ENCODE results near the gene PPHLN1.

The PPHLN1 gene

DNA sequence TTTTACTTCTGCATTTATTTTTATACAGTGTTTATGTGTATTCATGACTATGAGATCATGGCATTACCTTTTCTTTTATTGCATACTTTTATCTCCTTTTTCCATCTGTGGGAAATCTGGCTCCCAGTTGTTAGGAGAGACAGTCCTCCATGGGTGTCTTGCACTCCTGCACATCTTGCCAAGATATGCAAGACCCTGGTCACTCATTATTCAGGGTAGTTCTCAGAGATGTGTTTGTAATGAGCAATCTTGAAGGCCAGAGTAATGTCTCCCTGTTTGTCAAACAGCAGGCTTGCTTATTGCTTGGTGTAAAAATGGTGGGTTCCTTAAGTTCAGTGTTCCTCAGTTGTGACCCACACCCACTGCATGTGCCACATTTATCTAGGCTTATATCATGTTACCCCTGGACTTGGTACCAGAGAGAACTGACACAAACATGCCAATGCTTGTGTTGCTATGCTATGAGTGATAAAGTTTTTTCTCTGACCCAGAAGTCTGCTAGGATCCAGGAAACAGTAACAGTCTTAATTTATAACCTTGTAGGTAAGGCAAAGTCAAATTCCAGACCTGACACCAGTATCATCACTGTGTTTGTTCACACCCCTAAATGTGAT, 36.8 kb downstream of the PPHLN1 start:
- no peaks in the 10 kb centered on the region for H3K9me3 ChIP-seq (ENCODE audit: control insufficient read depth, low read length)
- no peak for DNase-seq

DNA sequence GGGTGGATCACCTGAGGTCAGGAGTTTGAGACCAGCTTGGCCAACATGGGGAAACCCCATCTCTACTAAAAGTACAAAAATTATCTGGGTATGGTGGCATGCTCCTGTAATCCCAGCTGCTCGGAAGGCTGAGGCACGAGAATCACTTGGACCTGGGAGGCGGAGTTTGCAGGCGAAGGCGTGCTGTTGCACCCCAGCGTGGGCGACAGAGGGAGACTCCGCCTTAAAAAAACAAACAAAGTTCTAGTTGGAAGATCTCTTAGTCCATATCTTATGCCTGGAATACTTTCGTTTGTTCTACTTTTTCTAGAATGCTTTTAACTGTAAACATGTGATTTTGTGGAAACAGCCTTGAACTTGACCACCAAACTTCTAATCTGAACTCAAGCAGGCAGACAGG, 38.7 kb downstream of the PPHLN1 start:
- Histone ChIP-seq H3K36me3 (ENCODE audit: control insufficient read depth, insufficient read depth, low read length) (peaks cover under 1% of the 10 kb centered on the region), H3K27me3 (replicated peaks; ENCODE audit: control insufficient read depth, insufficient read depth, low read length, poor library complexity, severe bottlenecking) (no peaks in the 10 kb centered on the region), H3K9me3 (ENCODE audit: control insufficient read depth, low read length) (no peaks in the 10 kb centered on the region), H3K4me1 (ENCODE audit: control insufficient read depth, insufficient read depth, low read length, poor library complexity, severe bottlenecking) (no peaks in the 10 kb centered on the region), H3K27ac (ENCODE audit: insufficient read depth, low read length, poor library complexity, severe bottlenecking) (no peak overlapping the region), H3K4me3 (ENCODE audit: insufficient read depth, low read depth, low read length, poor library complexity, severe bottlenecking) (no peak overlapping the region)
- DNase-seq = no peak

More for the DNA sequence above, 36.8 kb downstream of the PPHLN1 start:
- Histone ChIP-seq H3K36me3 (ENCODE audit: control insufficient read depth, insufficient read depth, low read length) (no peaks in the 10 kb centered on the region), H3K4me3 (ENCODE audit: insufficient read depth, low read depth, low read length, poor library complexity, severe bottlenecking) (no peak overlapping the region), H3K27ac (ENCODE audit: insufficient read depth, low read length, poor library complexity, severe bottlenecking) (no peak overlapping the region), H3K27me3 (replicated peaks; ENCODE audit: control insufficient read depth, insufficient read depth, low read length, poor library complexity, severe bottlenecking) (no peaks in the 10 kb centered on the region), H3K4me1 (ENCODE audit: control insufficient read depth, insufficient read depth, low read length, poor library complexity, severe bottlenecking) (no peaks in the 10 kb centered on the region)

DNA sequence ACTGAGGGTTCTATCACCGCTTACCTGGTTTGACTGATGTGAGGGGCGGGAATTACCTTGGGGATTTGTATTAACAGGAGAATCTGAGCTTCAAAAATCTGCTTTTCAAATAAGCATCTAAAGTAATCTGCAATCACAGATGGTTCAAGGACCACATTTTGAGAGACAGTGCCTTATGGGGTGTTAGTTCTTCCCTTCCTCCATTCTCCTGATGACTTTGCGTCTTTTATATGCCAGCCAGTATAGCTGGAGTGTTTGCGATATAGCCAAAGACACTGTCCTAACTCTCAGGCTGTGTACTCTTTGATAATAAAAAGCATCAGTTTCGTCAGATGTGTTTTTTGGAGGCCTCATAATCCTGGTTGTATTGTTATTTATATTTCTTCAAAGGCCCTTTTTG, 39.5 kb downstream of the PPHLN1 start:
- H3K4me3 ChIP-seq (ENCODE audit: insufficient read depth, low read depth, low read length, poor library complexity, severe bottlenecking) = no peak overlapping the region
- peaks cover 5% of the 10 kb centered on the region for H3K36me3 ChIP-seq (ENCODE audit: control insufficient read depth, insufficient read depth, low read length)
- H3K9me3 ChIP-seq (ENCODE audit: control insufficient read depth, low read length) = no peaks in the 10 kb centered on the region
- H3K27me3 ChIP-seq (replicated peaks; ENCODE audit: control insufficient read depth, insufficient read depth, low read length, poor library complexity, severe bottlenecking) = no peaks in the 10 kb centered on the region
- no peaks in the 10 kb centered on the region for H3K4me1 ChIP-seq (ENCODE audit: control insufficient read depth, insufficient read depth, low read length, poor library complexity, severe bottlenecking)
- H3K27ac ChIP-seq (ENCODE audit: insufficient read depth, low read length, poor library complexity, severe bottlenecking) = no peak overlapping the region
- no peak for DNase-seq

DNA sequence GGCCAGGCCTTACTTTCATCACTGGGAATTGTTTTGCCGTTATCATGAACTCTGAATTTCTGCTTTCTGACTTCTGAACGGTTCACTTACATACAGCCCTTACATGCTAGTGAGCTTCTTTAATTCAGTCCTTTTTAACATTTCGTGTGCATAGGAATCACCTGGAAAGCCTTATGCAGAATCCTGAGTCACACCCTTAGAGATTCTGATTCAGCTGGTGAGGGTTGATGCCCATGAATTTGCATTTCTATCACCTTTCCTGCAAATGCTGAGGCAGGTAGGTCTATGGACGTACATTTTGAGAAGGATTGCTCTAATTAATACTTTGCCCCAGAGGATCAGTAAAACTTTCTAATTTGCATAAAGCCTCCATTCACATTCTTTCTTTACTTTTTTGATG, 44.0 kb downstream of the PPHLN1 start:
- Histone ChIP-seq H3K27ac (ENCODE audit: insufficient read depth, low read length, poor library complexity, severe bottlenecking) (no peak overlapping the region), H3K36me3 (ENCODE audit: control insufficient read depth, insufficient read depth, low read length) (peaks cover 5% of the 10 kb centered on the region), H3K4me1 (ENCODE audit: control insufficient read depth, insufficient read depth, low read length, poor library complexity, severe bottlenecking) (no peaks in the 10 kb centered on the region), H3K27me3 (replicated peaks; ENCODE audit: control insufficient read depth, insufficient read depth, low read length, poor library complexity, severe bottlenecking) (no peaks in the 10 kb centered on the region), H3K4me3 (ENCODE audit: insufficient read depth, low read depth, low read length, poor library complexity, severe bottlenecking) (no peak overlapping the region), H3K9me3 (ENCODE audit: control insufficient read depth, low read length) (no peaks in the 10 kb centered on the region)
- DNase-seq = no peak

DNA sequence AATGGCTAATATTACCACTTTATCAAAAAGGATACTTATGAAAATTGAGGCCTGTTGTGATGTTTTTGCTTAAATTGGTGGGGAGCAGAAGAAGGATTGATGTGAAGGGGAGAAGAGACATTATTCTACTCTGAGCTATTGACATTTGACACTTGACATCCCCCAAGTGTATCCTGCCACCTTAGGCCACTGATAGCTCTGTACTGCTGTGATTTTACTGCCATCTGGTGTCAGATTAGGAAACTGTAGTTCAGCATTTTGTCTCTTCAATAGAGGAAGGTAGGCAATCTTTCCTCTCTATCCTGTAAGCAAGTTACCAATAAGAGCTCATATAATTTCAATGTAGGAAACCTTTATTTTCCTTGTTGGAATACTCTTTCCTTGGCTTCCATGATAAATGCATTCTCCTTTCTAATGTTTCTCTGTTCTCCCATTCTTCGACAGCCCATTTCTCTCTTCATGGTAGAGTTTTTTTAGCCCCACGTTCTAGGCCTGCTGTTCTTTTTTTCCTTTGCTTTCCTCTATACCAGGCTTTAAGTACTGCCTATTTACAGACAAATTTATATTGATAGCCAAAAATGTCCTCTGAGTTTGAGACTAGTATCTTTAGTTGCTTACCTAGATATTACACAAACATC, 46.3 kb downstream of the PPHLN1 start:
- peak in 1 of 3 donors; percentile 3 for DNase-seq
- peaks cover 16% of the 10 kb centered on the region for H3K36me3 ChIP-seq (ENCODE audit: control insufficient read depth, insufficient read depth, low read length)
- no peaks in the 10 kb centered on the region for H3K9me3 ChIP-seq (ENCODE audit: control insufficient read depth, low read length)
- H3K4me3 ChIP-seq (ENCODE audit: insufficient read depth, low read depth, low read length, poor library complexity, severe bottlenecking) = no peak overlapping the region
- H3K27me3 ChIP-seq (replicated peaks; ENCODE audit: control insufficient read depth, insufficient read depth, low read length, poor library complexity, severe bottlenecking) = no peaks in the 10 kb centered on the region
- no peaks in the 10 kb centered on the region for H3K4me1 ChIP-seq (ENCODE audit: control insufficient read depth, insufficient read depth, low read length, poor library complexity, severe bottlenecking)
- H3K27ac ChIP-seq (ENCODE audit: insufficient read depth, low read length, poor library complexity, severe bottlenecking) = no peak overlapping the region

DNA sequence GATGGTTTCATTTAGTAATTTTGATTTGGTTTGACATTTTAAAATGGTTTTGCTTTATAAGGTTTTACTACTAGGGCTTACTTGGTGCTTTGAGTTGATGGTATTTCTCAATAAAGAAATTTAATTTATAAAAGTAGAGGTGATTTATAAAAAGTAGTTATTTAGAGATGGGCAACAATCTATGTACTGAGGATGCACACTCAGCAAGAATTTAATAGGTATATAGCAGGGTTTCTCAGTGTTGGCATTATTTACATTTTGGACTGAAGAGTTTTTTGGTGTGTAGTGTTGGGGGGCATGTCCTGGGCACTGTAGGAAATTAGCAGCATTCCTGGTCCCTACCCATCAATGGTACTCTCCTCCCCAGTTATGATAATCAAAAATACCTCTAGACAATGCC, 47.7 kb downstream of the PPHLN1 start:
- Histone ChIP-seq H3K36me3 (ENCODE audit: control insufficient read depth, insufficient read depth, low read length) (peaks cover 16% of the 10 kb centered on the region), H3K4me1 (ENCODE audit: control insufficient read depth, insufficient read depth, low read length, poor library complexity, severe bottlenecking) (no peaks in the 10 kb centered on the region), H3K4me3 (ENCODE audit: insufficient read depth, low read depth, low read length, poor library complexity, severe bottlenecking) (no peak overlapping the region), H3K9me3 (ENCODE audit: control insufficient read depth, low read length) (no peaks in the 10 kb centered on the region), H3K27ac (ENCODE audit: insufficient read depth, low read length, poor library complexity, severe bottlenecking) (no peak overlapping the region), H3K27me3 (replicated peaks; ENCODE audit: control insufficient read depth, insufficient read depth, low read length, poor library complexity, severe bottlenecking) (no peaks in the 10 kb centered on the region)
- no peak for DNase-seq

DNA sequence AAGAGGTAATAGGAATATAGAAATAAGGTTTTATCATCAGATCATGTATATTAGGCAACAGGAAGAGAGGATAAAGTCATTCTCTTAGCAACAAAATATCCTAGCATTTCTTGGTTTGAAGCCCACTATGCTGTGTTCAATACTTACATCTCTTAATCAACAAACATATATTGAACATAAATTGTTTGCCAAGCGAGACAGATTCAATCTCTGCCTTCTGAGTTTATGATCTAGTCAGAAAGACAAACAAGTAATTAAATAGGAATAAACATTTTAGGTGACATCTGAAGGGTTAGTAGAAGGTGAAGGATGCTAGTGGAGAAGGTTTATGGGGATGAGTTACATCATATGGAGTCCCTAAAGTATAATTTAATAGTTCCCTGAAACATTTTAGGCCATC, 54.8 kb downstream of the PPHLN1 start:
- Histone ChIP-seq H3K9me3 (ENCODE audit: control insufficient read depth, low read length) (no peaks in the 10 kb centered on the region), H3K4me3 (ENCODE audit: insufficient read depth, low read depth, low read length, poor library complexity, severe bottlenecking) (no peak overlapping the region), H3K27me3 (replicated peaks; ENCODE audit: control insufficient read depth, insufficient read depth, low read length, poor library complexity, severe bottlenecking) (no peaks in the 10 kb centered on the region), H3K27ac (ENCODE audit: insufficient read depth, low read length, poor library complexity, severe bottlenecking) (no peak overlapping the region), H3K4me1 (ENCODE audit: control insufficient read depth, insufficient read depth, low read length, poor library complexity, severe bottlenecking) (no peaks in the 10 kb centered on the region), H3K36me3 (ENCODE audit: control insufficient read depth, insufficient read depth, low read length) (peaks cover 16% of the 10 kb centered on the region)
- DNase-seq = no peak

DNA sequence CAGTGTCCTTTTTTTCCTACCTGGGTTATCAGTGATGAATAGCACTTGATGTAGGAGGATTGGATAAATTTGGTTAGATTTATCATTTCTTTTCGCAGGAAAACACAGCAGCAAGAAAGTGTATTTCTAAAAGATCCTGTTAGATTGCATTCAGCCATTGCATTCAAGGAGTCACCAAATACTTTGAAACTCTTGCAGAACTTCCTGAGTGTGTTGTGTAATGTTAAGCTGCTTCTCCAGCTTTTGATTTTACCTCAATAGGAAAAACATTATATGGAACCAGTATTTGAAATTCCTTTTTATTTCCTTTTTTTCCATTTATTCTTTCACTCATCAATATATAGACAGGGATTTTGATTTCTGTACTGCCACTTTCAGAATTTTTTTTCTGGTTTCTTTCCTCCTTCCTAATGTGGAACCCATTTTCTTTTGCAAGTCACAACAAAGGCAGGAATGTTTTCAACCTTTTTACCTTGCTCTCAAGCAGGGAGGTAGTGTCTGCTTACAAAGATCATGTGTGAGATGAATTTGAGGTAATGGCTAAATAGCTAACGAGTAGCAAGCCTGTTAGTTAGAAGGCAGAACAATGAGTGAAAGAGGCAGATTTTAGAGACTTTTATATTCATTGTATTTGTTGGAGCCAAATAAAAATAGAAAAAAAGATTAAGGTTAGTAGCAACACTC, 56.2 kb downstream of the PPHLN1 start:
- Histone ChIP-seq H3K36me3 (ENCODE audit: control insufficient read depth, insufficient read depth, low read length) (peaks cover 12% of the 10 kb centered on the region), H3K9me3 (ENCODE audit: control insufficient read depth, low read length) (no peaks in the 10 kb centered on the region), H3K27ac (ENCODE audit: insufficient read depth, low read length, poor library complexity, severe bottlenecking) (no peak overlapping the region), H3K4me1 (ENCODE audit: control insufficient read depth, insufficient read depth, low read length, poor library complexity, severe bottlenecking) (no peaks in the 10 kb centered on the region), H3K4me3 (ENCODE audit: insufficient read depth, low read depth, low read length, poor library complexity, severe bottlenecking) (no peak overlapping the region), H3K27me3 (replicated peaks; ENCODE audit: control insufficient read depth, insufficient read depth, low read length, poor library complexity, severe bottlenecking) (no peaks in the 10 kb centered on the region)
- DNase-seq = no peak

DNA sequence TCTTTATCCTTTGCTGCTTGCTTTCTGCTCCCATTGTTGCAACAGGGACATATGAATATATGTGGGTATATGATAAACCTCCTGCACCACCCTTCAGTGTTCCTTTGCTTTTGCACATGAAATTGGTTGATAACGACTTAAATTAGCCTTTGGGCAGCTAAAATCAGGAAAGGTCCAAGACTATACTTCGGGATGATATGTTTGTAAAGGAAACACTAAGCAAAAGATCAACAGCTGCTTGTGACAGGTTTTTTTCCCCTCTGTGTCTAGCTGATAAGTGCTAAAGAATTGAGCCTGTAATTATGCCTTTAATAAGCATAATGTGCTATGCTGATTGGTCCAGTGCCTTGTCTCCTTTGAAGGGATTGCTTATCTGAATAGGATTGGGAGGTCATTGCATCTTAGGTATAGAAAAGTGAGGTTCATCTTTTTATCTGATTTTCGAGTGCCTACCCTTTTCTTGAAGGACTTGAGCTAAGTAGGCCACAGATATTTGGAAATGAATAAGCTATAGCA, 59.4 kb downstream of the PPHLN1 start:
- Histone ChIP-seq H3K27ac (ENCODE audit: insufficient read depth, low read length, poor library complexity, severe bottlenecking) (no peak overlapping the region), H3K9me3 (ENCODE audit: control insufficient read depth, low read length) (no peaks in the 10 kb centered on the region)
- no peak for DNase-seq

DNA sequence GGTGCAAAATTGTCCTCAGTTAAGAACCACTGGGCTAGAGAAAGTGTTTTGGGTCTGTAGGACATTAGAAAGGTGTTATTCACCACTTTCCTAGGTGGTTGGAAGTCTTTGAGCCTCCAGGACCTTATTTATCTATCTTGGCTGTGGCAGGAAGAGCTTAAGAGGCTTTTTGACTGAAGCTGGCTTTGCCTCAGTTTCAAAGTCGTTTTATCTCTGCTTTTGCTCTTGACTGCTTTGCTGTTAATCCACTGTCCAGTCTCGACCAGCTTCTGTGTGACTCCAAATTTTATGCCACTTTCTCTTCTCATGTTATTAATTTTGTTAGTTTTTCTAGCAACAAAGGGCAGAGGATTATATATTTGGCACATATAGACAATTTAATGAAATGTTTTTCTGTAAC, 60.3 kb downstream of the PPHLN1 start:
- DNase-seq = no peak
- no peak overlapping the region for H3K4me3 ChIP-seq (ENCODE audit: insufficient read depth, low read depth, low read length, poor library complexity, severe bottlenecking)
- no peaks in the 10 kb centered on the region for H3K27me3 ChIP-seq (replicated peaks; ENCODE audit: control insufficient read depth, insufficient read depth, low read length, poor library complexity, severe bottlenecking)
- no peaks in the 10 kb centered on the region for H3K4me1 ChIP-seq (ENCODE audit: control insufficient read depth, insufficient read depth, low read length, poor library complexity, severe bottlenecking)
- H3K9me3 ChIP-seq (ENCODE audit: control insufficient read depth, low read length) = no peaks in the 10 kb centered on the region
- H3K36me3 ChIP-seq (ENCODE audit: control insufficient read depth, insufficient read depth, low read length) = peaks cover 28% of the 10 kb centered on the region
- no peak overlapping the region for H3K27ac ChIP-seq (ENCODE audit: insufficient read depth, low read length, poor library complexity, severe bottlenecking)

More for the DNA sequence above, 59.4 kb downstream of the PPHLN1 start:
- Histone ChIP-seq H3K27me3 (replicated peaks; ENCODE audit: control insufficient read depth, insufficient read depth, low read length, poor library complexity, severe bottlenecking) (no peaks in the 10 kb centered on the region), H3K4me1 (ENCODE audit: control insufficient read depth, insufficient read depth, low read length, poor library complexity, severe bottlenecking) (no peaks in the 10 kb centered on the region), H3K4me3 (ENCODE audit: insufficient read depth, low read depth, low read length, poor library complexity, severe bottlenecking) (no peak overlapping the region), H3K36me3 (ENCODE audit: control insufficient read depth, insufficient read depth, low read length) (peaks cover 24% of the 10 kb centered on the region)

Measured in effector memory CD4-positive, alpha-beta T cell (primary cell).